GM21737 (cell line): ENCODE data around the gene MAGI1.
"Not testable (repeated sequence)": the region's sequence is repeated elsewhere in the genome, so short reads cannot be mapped to it uniquely, and the experiment has no call there.

Experiments
- ATAC-seq: cut with Tn5 transposase; IDR thresholded peaks from one replicate; pipeline ENCODE4 v1.9.1; 2021; ENCODE audit warnings: mild to moderate bottlenecking, moderate library complexity; ENCODE audit not compliant: unreplicated experiment

MAGI1 gene

DNA sequence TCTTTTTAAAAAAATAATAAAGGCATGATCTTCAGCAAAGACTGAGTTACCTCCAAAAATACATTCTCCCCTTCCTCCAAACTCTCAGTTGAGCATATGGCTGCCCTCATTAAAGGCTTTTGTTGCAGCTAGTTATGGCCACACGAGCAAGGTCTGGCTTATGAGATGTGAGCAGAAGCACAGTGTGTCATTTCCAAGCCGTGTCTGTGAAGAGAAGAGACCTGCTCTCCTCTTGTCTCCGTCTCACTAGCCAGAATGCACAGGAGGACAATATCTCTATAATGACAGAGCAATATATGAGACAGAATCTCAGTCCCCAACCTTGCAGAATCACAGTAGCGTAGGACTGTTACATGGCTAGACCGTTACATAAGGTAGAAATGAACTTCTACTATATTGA is 152.3 kb downstream of the MAGI1 start:
- no peak for ATAC-seq

GRCh38 chr3:65884071-65884470 is 154.6 kb downstream of the MAGI1 start:
- ATAC-seq = no peak

DNA sequence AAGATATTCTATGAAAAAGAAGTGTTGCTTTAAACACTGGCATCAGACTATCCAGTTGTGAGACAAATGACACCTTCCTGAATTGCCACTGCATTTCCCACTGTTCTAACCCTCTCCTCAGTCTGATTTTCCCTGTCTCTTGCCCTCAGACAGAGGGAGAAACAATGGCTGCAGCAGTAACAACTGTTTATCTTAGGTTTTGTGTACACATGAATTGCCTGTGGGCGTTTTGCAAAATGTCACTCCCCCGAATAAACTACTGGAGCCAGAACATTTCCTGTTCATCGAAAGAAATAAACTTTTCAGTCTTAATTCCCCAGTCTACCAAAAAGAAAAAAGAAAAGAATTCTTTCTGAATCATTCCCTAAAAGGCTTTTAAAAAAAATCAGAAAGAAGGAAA is 155.1 kb downstream of the MAGI1 start:
- ATAC-seq = no peak

DNA sequence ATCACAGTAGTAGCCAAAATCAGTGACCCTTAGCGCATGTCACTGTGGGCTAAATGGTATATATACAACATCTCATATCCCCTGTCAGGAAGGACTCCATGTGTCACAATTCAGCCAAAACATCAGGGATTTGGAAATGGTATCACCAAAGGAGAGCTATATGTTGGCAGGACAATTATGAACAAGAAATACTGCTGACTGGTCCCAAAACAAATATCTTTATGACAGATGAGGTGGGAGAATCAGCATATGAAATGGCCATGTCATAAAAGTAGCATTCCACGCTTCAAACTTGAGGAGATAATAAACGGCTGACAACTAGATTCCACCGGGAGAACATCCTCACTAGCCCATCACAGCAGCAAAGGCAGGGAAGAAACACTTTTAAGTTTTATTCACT is 158.4 kb downstream of the MAGI1 start:
- no peak for ATAC-seq

GRCh38 chr3:65879372-65879771 is 159.3 kb downstream of the MAGI1 start:
- no peak for ATAC-seq

GRCh38 chr3:65878831-65879230 is 159.9 kb downstream of the MAGI1 start:
- ATAC-seq = no peak

DNA sequence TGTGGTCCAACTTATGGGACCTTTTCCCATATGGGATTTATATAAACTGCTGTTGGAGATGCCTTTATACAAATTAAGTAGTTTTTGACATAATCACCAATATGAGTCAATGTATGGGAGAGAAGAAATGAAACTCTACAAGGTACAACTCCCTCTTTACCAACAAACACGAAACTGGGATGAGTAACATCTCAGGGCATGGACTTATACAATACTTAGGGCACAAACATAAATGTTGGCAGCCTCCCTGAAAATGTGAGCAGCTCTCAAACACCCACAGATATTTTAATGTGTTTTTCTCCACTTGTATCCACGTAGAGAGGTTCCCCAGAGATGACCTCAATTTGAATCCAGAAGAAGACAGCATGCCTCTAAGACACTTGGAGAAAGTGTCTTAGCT is 161.6 kb downstream of the MAGI1 start:
- no peak for ATAC-seq

DNA sequence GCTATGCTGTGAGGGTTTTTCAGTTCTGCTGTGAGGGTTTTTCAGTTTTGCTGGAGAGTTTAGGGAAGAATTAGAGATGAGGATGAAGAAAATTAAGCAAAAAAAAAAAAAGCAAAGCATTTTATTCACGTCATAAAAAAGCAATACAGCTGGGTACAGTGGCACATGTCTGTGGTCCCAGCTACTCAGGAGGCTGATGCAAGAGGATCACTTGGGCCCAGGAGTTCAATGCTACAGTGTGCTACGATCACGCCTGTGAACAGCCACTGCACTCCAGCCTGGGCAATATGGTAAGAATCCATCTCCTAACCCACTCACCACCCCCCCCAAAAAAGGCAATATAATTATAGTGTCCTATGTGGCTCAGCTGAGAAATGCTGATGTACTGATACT is 162.7 kb downstream of the MAGI1 start:
- ATAC-seq = no peak

DNA sequence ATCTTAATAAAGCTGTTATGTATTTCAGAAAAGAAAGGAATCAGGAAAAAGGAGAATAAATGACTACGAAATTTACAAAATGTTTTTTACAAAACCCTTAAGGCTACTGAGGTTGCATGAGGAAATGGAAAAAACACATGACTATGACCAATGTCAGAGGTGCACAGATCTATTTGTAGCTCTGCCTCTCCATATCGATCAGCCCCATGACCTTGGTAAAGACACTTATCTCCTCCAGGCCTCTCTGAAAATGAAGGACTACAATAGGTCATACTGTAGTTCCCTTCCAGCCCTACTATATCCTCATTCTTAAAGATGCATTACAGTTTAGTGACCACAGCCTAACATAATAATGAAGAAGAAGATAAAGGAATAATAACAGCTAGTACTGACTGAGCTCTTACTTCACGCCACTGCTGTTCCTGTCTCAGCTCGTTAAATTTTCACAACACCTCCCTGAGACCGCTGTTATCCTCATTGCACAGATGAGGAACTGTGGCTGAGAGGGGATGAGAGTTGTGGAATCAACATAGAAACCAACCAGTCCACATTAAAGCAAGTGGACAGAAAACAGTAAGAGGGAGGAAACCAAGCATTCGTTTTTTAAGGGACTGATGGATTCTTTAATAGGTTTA is 163.2 kb downstream of the MAGI1 start:
- no peak for ATAC-seq

DNA sequence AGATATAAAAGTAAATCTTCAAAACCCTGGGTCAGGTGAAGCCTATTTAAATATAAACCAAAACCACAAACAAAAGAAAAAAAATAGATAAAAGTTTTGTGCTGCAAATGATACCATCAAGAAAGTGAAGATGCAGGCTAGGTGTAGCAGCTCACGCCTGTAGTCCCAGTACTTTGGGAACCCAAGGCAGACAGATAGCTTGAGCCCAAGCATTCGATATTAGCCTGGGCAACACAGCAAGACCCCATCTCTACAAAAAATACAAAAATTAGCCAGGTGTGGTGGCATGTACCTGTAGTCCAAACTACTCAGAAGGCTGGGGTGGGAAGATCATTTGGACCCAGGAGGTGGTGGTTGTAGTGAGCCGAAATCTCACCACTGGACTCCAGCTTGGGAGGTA is 164.8 kb downstream of the MAGI1 start:
- no peak for ATAC-seq

DNA sequence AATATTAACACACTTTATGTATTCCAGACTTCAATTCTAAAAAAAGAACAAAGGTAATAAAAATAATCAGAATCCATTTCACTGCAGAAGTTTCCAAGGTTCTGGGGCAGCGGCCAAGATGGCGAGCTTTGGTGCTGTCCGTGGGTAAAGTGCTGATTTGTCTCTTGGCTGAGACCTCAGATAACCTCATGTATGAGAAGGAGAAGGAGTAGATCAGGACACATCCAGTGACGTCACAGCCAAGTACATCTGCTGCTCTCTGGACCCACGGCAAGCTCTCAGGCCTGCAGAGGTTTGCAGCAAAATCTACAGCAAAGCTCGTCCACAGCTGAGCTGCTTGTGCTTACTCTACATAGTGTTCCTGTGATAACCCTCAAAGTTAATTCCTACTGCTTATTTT is 165.7 kb downstream of the MAGI1 start:
- ATAC-seq = no peak

DNA sequence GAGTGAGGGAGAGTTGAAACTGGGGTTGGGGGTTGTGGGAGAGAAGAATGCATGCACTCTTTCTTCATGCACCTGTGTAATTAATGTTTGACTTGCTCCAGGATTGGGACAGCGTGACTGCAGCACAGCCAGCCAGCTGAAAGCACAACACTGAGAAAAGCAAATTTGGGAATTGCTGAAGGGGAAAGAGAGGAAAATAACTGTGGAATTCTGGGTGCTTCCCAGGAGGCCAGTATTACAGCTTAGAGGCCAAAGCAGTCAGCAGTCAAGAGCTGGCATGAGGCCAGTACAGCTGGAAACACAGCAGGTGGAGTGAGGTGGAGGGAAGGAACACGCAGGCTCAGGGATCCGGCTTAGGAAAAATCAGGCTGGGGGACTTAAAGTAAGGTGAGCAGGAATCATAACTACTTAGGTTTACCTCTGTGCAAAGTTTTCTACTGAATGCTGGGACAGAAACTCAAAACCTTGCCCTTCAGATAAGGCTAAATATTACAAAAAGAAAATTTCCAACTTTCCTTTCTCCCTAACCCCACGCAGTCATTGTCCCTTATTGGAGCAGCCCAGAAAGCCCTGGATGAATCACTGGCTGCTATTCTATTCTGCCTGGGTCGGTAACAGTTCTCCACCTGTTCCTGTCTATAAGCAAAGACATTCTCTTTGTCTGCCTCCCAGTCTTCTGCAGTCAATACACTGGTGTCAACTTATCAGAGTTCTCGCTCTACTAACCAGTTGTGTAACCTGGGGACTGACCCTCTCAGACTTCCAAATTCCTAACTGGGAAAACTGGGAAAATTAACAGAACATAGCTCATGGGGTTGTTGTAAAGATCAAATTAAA is 167.2 kb downstream of the MAGI1 start:
- no peak for ATAC-seq

DNA sequence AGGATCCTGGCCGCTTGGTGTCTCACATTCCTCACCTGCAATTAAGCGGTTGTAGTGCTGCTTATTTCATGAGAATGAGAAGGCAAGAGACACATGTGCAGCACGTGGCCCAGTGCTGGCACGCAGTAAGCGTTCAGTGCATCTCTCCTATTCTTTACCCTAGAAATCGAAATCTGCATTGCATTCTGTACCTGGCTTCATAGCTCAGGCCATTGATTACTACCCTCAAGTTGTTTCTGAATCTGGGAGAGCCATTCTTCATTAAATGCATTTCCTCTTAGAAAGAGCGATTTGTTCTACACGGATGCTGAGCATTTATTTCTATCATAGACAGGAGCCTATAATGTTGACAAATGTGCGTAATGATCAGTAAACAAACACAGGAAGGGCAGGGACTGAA is 168.9 kb downstream of the MAGI1 start:
- ATAC-seq = no peak

DNA sequence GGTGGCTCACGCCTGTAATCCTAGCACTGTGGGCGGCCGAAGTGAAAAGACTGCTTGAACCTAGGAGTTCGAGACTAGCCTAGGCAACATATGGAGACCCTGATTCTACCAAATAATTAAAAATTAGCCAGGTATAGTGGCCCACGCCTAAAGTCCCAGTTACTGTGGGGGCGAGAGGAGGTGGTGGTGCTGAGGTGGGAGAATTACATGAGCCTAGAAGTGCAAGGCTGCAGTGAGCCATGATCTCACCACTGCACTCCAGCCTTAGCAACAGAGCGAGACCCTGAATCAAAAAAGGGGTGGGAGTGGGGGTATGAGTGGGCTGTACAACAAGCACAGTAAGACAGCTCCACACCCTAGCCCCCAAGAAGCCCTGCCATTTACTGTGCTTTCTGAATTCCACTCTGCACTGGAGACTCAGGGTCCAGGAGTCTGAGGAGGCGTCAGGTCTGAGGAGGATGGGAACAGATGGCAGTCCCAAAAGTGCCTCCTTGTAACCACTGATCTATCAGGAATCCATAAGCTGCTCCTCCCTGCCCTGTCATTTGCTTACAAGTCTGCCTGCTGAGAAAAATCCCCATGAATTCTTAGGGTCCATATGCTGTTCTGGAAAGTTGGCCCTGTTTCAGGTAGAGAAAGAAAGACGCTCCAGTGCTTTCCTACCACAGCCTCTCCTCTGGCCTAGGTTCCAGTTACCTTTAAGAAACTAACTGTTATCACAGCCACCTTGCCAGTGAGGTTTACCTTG is 171.1 kb downstream of the MAGI1 start:
- ATAC-seq = no peak

DNA sequence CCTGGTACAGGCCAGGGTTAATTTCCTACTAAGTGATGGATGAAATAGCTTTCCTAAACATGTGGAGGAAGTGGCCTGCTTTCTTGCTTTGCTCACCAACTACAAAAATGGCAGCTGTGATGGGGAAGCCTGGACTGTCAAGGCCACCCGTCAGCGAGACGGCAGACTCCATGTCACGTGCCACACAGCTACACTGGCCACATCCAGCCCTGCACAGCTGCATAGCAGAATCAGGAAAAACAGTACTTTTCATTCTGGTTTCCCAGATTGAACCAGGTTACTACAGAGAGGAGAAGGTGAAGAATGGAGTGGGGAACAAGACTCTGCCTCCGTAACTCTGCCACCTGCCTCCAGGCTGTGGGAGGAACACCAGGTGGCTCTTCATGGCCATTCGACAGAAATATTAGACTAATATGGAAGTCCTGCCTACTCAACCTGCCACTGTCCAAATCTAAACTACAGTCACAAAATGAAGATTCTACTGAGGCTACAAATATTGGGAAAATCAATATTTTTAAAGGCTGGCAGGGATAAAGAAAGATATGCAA is 174.3 kb downstream of the MAGI1 start:
- no peak for ATAC-seq

DNA sequence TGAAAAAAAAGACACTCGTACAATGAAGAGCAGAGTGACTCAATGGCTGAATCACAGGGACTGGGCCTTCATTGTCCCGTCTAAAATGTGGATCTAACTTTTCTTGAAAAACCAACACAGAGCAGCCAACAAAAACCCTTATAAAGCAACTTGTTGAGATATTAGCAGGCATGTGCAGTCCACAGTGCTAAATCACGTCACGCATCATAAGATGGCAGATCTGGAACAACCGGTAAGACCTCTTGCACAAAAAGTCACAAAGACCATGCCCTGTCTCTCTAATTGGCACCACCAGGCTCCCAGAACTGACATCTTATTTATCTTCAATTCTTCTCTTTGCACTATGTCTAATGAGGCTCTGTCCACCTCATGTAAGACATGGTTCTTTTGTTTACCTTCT is 177.0 kb downstream of the MAGI1 start:
- ATAC-seq = no peak

- ATAC-seq = not testable (repeated sequence)
Measured at GRCh38 chr3:65859612-65860011, 179.1 kb downstream of the MAGI1 start.

GRCh38 chr3:65858749-65859148 is 180.0 kb downstream of the MAGI1 start:
- no peak for ATAC-seq

DNA sequence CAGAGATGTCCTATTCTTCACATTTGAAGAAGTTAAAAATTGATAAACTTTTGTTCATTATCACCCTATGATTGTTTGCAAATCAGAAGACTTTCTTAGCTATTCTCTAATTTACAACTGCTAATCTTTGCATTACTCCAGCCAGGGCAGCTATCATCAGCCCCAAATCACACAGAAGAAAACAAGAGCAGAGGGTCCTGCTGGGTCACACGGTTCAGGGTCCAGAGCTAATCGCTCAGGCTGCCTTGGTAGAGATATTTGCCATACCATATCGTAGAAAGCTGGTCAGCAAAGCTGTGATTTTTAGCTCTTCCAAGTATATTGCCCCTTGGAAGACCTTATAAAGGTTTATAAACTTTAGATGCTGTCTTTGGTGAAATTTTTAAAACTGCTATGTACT is 181.4 kb downstream of the MAGI1 start:
- ATAC-seq = no peak

DNA sequence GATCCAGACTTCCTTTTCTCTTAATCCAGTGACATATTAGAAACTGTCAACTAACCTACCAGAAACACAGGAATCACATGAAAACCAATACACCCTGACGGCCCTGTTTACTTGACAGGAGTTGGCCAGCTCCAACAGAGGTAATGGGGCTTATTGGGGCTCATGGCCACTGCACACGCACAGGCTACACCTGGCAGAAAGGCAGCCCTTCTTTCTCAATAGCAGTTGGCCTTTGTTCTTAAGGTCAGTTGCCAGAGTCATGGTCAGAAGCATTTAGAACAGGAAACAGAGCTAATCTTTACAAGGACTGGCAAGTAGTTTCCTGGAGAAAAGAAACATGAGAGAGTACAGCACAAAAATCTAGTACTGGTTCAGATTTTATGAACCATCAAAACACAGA is 181.8 kb downstream of the MAGI1 start:
- no peak for ATAC-seq

- no peak for ATAC-seq
Measured at GRCh38 chr3:65855370-65856100, 183.2 kb downstream of the MAGI1 start.
